ENCODE measurements around the gene TMEFF2.

TMEFF2 gene

GRCh38 chr2:192044496-192044895 is 150.2 kb downstream of the TMEFF2 start:
- H3K9me3 Mint-ChIP-seq = no peaks in the 10 kb centered on the region
- H3K27me3 Mint-ChIP-seq (ENCODE audit: low read depth) = peaks cover 7% of the 10 kb centered on the region
- H3K4me1 Mint-ChIP-seq (ENCODE audit: low read depth) = no peaks in the 10 kb centered on the region
- no peak overlapping the region for H3K27ac Mint-ChIP-seq
- H3K4me3 Mint-ChIP-seq = no peak overlapping the region
- no peaks in the 10 kb centered on the region for H3K36me3 Mint-ChIP-seq (ENCODE audit: low read depth)

- no peaks in the 10 kb centered on the region for H3K36me3 Mint-ChIP-seq (ENCODE audit: low read depth)
- no peaks in the 10 kb centered on the region for H3K4me1 Mint-ChIP-seq (ENCODE audit: low read depth)
- no peaks in the 10 kb centered on the region for H3K9me3 Mint-ChIP-seq
- H3K4me3 Mint-ChIP-seq = no peak overlapping the region
- no peak overlapping the region for H3K27ac Mint-ChIP-seq
- peaks cover 7% of the 10 kb centered on the region for H3K27me3 Mint-ChIP-seq (ENCODE audit: low read depth)
These were observed 151.4 kb downstream of the TMEFF2 start for GRCh38 chr2:192043216-192043870.

GRCh38 chr2:192042126-192042525 is 152.6 kb downstream of the TMEFF2 start:
- Mint-ChIP-seq H3K27me3 (ENCODE audit: low read depth) (peaks cover 10% of the 10 kb centered on the region), H3K9me3 (no peaks in the 10 kb centered on the region), H3K27ac (no peak overlapping the region), H3K4me3 (no peak overlapping the region), H3K4me1 (ENCODE audit: low read depth) (no peaks in the 10 kb centered on the region), H3K36me3 (ENCODE audit: low read depth) (no peaks in the 10 kb centered on the region)

GRCh38 chr2:192038110-192038509 is 156.6 kb downstream of the TMEFF2 start:
- H3K9me3 Mint-ChIP-seq = no peaks in the 10 kb centered on the region
- no peaks in the 10 kb centered on the region for H3K4me1 Mint-ChIP-seq (ENCODE audit: low read depth)

GRCh38 chr2:192035731-192036442 is 158.8 kb downstream of the TMEFF2 start:
- Mint-ChIP-seq H3K27ac (no peak overlapping the region), H3K9me3 (no peaks in the 10 kb centered on the region), H3K36me3 (ENCODE audit: low read depth) (no peaks in the 10 kb centered on the region), H3K27me3 (ENCODE audit: low read depth) (peaks cover 14% of the 10 kb centered on the region), H3K4me1 (ENCODE audit: low read depth) (no peaks in the 10 kb centered on the region), H3K4me3 (no peak overlapping the region)

More at GRCh38 chr2:192038110-192038509, 156.6 kb downstream of the TMEFF2 start:
- Mint-ChIP-seq H3K27ac (no peak overlapping the region), H3K36me3 (ENCODE audit: low read depth) (no peaks in the 10 kb centered on the region), H3K4me3 (no peak overlapping the region), H3K27me3 (ENCODE audit: low read depth) (peaks cover 14% of the 10 kb centered on the region)

- no peaks in the 10 kb centered on the region for H3K36me3 Mint-ChIP-seq (ENCODE audit: low read depth)
- H3K4me1 Mint-ChIP-seq (ENCODE audit: low read depth) = no peaks in the 10 kb centered on the region
- H3K27ac Mint-ChIP-seq = no peak overlapping the region
- H3K4me3 Mint-ChIP-seq = no peak overlapping the region
- H3K27me3 Mint-ChIP-seq (ENCODE audit: low read depth) = no peaks in the 10 kb centered on the region
- H3K9me3 Mint-ChIP-seq = no peaks in the 10 kb centered on the region
These were observed 163.9 kb downstream of the TMEFF2 start for GRCh38 chr2:192030856-192031255.

GRCh38 chr2:192030289-192030688 is 164.4 kb downstream of the TMEFF2 start:
- H3K27me3 Mint-ChIP-seq (ENCODE audit: low read depth) = no peaks in the 10 kb centered on the region

GRCh38 chr2:192029089-192029488 is 165.6 kb downstream of the TMEFF2 start:
- Mint-ChIP-seq H3K36me3 (ENCODE audit: low read depth) (no peaks in the 10 kb centered on the region), H3K27me3 (ENCODE audit: low read depth) (no peaks in the 10 kb centered on the region)

More at GRCh38 chr2:192030289-192030688, 164.4 kb downstream of the TMEFF2 start:
- Mint-ChIP-seq H3K4me3 (no peak overlapping the region), H3K9me3 (no peaks in the 10 kb centered on the region), H3K36me3 (ENCODE audit: low read depth) (no peaks in the 10 kb centered on the region), H3K4me1 (ENCODE audit: low read depth) (no peaks in the 10 kb centered on the region), H3K27ac (no peak overlapping the region)

GRCh38 chr2:192026825-192027120 is 168.0 kb downstream of the TMEFF2 start:
- Mint-ChIP-seq H3K9me3 (no peaks in the 10 kb centered on the region), H3K27ac (no peak overlapping the region), H3K4me1 (ENCODE audit: low read depth) (no peaks in the 10 kb centered on the region), H3K36me3 (ENCODE audit: low read depth) (no peaks in the 10 kb centered on the region), H3K27me3 (ENCODE audit: low read depth) (peaks cover under 1% of the 10 kb centered on the region), H3K4me3 (no peak overlapping the region)

More at GRCh38 chr2:192029089-192029488, 165.6 kb downstream of the TMEFF2 start:
- H3K9me3 Mint-ChIP-seq = no peaks in the 10 kb centered on the region
- no peaks in the 10 kb centered on the region for H3K4me1 Mint-ChIP-seq (ENCODE audit: low read depth)
- H3K4me3 Mint-ChIP-seq = no peak overlapping the region
- H3K27ac Mint-ChIP-seq = no peak overlapping the region

- Mint-ChIP-seq H3K4me3 (no peak overlapping the region), H3K36me3 (ENCODE audit: low read depth) (no peaks in the 10 kb centered on the region), H3K27me3 (ENCODE audit: low read depth) (peaks cover 6% of the 10 kb centered on the region), H3K27ac (no peak overlapping the region), H3K4me1 (ENCODE audit: low read depth) (no peaks in the 10 kb centered on the region), H3K9me3 (no peaks in the 10 kb centered on the region)
These were observed 168.5 kb downstream of the TMEFF2 start for GRCh38 chr2:192026059-192026824.

GRCh38 chr2:192025637-192026036 is 169.1 kb downstream of the TMEFF2 start:
- Mint-ChIP-seq H3K9me3 (no peaks in the 10 kb centered on the region), H3K27me3 (ENCODE audit: low read depth) (peaks cover 7% of the 10 kb centered on the region), H3K27ac (no peak overlapping the region), H3K4me3 (no peak overlapping the region), H3K4me1 (ENCODE audit: low read depth) (no peaks in the 10 kb centered on the region), H3K36me3 (ENCODE audit: low read depth) (no peaks in the 10 kb centered on the region)

- no peaks in the 10 kb centered on the region for H3K36me3 Mint-ChIP-seq (ENCODE audit: low read depth)
- peaks cover 16% of the 10 kb centered on the region for H3K27me3 Mint-ChIP-seq (ENCODE audit: low read depth)
- no peak overlapping the region for H3K4me3 Mint-ChIP-seq
- no peaks in the 10 kb centered on the region for H3K9me3 Mint-ChIP-seq
- H3K27ac Mint-ChIP-seq = no peak overlapping the region
- no peaks in the 10 kb centered on the region for H3K4me1 Mint-ChIP-seq (ENCODE audit: low read depth)
These were observed 171.7 kb downstream of the TMEFF2 start for GRCh38 chr2:192023006-192023405.

GRCh38 chr2:192017844-192018243 is 176.9 kb downstream of the TMEFF2 start:
- no peak overlapping the region for H3K27ac Mint-ChIP-seq
- no peaks in the 10 kb centered on the region for H3K36me3 Mint-ChIP-seq (ENCODE audit: low read depth)
- peaks cover 35% of the 10 kb centered on the region for H3K27me3 Mint-ChIP-seq (ENCODE audit: low read depth)
- no peaks in the 10 kb centered on the region for H3K4me1 Mint-ChIP-seq (ENCODE audit: low read depth)
- H3K4me3 Mint-ChIP-seq = no peak overlapping the region
- no peaks in the 10 kb centered on the region for H3K9me3 Mint-ChIP-seq

- H3K9me3 Mint-ChIP-seq = no peaks in the 10 kb centered on the region
- no peak overlapping the region for H3K4me3 Mint-ChIP-seq
- H3K27me3 Mint-ChIP-seq (ENCODE audit: low read depth) = peaks cover 29% of the 10 kb centered on the region
- no peaks in the 10 kb centered on the region for H3K36me3 Mint-ChIP-seq (ENCODE audit: low read depth)
- H3K27ac Mint-ChIP-seq = no peak overlapping the region
- H3K4me1 Mint-ChIP-seq (ENCODE audit: low read depth) = no peaks in the 10 kb centered on the region
These were observed 178.5 kb downstream of the TMEFF2 start for GRCh38 chr2:192016265-192016664.

GRCh38 chr2:192013211-192013610 is 181.5 kb downstream of the TMEFF2 start:
- H3K27me3 Mint-ChIP-seq (ENCODE audit: low read depth) = peaks cover 25% of the 10 kb centered on the region
- H3K4me3 Mint-ChIP-seq = no peak overlapping the region
- H3K9me3 Mint-ChIP-seq = no peaks in the 10 kb centered on the region
- H3K36me3 Mint-ChIP-seq (ENCODE audit: low read depth) = no peaks in the 10 kb centered on the region
- no peak overlapping the region for H3K27ac Mint-ChIP-seq
- no peaks in the 10 kb centered on the region for H3K4me1 Mint-ChIP-seq (ENCODE audit: low read depth)
